SW480 (cell line): ENCODE measurements around the gene FMN1.

Experiments used
- DNase-seq: peaks from one replicate; pipeline ENCODE4 v3.0.0-alpha.2; 2016; ENCODE audit warnings: low spot score

FMN1 gene

GRCh38 chr15:32884146-32884545, 310.4 kb downstream of the FMN1 start:
- no peak for DNase-seq

- DNase-seq = no peak
Observed at GRCh38 chr15:32882955-32883354, 311.6 kb downstream of the FMN1 start.

DNA sequence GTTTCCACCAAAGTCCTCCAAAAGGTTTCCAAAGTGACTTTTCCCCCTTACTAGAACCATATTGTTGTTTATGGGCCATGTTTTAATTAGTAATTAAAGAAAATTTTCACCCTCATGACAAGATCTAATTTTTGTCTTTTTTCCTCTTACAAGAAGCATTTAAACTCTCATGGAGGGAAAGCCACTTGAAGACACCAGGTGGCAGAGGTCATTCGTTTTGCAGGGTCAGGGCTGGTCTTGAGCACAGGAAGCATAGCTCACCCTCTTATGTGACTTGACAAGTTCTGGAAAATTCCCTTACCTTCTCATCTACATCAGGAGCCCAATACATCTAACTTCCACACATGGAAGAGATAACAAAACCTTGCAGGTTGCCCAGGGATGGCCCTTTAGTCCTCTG, 313.0 kb downstream of the FMN1 start:
- DNase-seq = no peak

- DNase-seq = no peak
Observed at GRCh38 chr15:32880642-32881041, 313.9 kb downstream of the FMN1 start.

- DNase-seq = no peak
Observed at GRCh38 chr15:32879980-32880379, 314.5 kb downstream of the FMN1 start.

- no peak for DNase-seq
Observed at GRCh38 chr15:32878869-32879805, 315.4 kb downstream of the FMN1 start.

- no peak for DNase-seq
Observed at GRCh38 chr15:32878342-32878741, 316.2 kb downstream of the FMN1 start.

DNA sequence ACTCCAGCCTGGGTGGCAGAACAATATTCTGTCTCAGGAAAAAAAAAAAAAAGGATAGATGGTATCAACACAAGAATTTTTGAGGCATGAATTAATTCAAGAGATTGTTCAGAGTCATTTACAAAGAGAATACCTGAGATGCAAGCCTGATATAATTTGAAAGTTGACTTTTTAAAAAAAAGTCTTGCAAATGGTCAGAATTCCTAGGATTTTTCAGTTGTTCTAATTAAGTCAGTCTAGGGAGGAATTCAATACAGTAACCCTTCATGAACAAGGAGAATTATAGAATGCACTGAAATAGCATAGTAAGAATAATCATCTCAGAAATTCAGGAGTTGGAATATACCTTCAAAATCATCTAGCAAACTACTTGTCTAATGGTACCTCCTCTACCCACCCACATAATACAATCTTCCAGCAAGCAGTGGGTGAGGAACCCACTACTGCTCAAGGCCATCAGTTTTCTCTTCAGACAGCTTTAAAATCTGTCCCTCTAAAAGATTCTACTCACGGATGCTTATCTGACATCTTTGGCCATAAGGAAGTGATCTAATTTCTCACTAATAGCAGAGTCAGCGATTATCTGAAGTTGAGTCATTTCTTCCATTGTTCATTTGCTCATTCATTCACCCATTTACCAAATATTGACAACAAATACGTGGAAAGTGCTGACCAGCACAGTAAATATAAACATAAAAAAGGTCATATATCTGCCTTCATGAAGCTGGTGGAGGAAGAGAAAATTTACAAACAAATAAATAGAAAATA, 317.1 kb downstream of the FMN1 start:
- DNase-seq = no peak

- DNase-seq = no peak
Observed at GRCh38 chr15:32873284-32874114, 321.0 kb downstream of the FMN1 start.

DNA sequence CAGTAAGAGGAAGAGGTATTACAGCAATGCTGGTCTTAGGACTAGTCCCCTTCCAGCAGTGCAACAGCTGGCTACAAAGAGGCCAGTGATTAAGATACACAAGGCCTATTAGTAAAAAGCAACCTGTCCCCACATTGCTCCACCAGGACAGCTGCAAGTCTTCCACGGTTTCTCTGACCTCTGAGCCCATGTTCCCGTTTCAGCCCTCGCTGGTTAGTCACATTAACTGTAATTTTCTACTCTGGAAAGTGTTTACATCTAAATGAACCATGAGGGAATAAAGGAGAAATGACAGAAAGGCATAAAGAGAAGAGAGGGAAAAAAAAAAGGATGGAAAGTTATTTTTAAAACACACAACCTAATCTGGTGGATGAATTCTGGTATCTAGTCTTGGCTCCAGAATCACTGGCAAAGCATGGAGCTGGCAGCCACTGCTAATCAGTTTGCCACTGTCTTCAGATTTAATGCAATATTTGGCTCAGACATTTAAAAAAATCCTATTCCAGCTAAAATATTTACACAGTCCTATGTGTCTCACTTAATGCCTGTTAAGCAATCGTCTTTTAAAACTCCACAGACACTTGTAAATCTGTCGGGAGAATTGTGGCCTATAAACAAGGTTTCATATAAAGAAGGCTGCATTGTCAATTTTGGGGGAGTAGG, 321.8 kb downstream of the FMN1 start:
- no peak for DNase-seq

DNA sequence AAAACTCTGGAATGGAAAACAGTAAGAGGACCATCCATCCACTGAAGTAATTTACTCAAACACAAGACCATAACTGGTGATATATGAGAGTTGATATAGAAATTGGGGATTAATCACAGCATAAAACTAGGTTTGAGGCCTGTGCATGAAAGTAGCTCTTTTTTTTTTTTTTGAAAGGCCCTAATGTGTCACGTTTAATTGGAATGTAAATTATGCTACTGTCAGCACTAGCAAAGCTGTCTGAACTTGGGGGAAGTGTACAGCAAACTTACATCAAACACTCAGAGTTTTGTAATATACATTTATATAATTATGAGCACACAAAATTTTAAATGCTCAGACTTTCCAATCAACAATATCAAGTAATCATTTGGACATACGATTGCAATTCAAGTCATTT, 322.6 kb downstream of the FMN1 start:
- no peak for DNase-seq

GRCh38 chr15:32870240-32871033, 324.1 kb downstream of the FMN1 start:
- DNase-seq = peak; percentile 47

DNA sequence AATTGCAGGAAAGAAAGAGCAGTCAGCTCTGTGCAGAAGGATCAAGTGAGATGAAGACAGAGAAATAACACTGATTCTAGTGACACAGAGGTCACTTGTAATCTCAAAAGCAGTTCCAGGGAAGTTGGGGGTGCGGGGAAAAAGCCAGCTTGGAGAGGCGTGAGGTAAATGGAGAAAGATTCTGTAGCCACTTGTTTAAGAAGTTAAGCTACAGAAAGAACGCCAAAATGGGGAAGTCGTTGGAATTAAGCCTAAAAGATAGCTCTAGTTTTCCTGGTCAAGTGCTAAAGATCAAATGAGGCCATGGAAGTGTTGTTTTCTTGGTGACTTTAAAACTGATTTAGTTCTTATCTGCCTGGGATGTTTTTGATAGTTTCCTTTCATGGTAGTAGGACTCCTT, 324.7 kb downstream of the FMN1 start:
- DNase-seq = no peak

DNA sequence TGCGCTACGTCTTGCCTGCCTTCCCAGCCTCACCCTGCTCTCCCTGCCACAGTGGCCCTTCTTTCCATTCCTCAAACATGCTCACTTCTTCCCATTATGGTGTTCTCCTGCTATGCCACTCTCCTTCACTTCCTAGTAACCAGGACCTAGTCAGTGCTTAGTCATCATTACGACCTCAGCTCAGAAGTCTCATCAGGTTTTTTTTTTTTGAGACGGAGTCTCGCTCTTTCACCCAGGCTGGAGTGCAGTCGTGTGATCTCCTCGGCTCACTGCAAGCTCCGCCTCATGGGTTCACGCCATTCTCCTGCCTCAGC, 327.2 kb downstream of the FMN1 start:
- DNase-seq = no peak

GRCh38 chr15:32866454-32867312, 327.8 kb downstream of the FMN1 start:
- no peak for DNase-seq

GRCh38 chr15:32864841-32865240, 329.7 kb downstream of the FMN1 start:
- DNase-seq = no peak

GRCh38 chr15:32864051-32864450, 330.5 kb downstream of the FMN1 start:
- no peak for DNase-seq

- no peak for DNase-seq
Observed at GRCh38 chr15:32861761-32862160, 332.8 kb downstream of the FMN1 start.

GRCh38 chr15:32861174-32861573, 333.3 kb downstream of the FMN1 start:
- DNase-seq = no peak

DNA sequence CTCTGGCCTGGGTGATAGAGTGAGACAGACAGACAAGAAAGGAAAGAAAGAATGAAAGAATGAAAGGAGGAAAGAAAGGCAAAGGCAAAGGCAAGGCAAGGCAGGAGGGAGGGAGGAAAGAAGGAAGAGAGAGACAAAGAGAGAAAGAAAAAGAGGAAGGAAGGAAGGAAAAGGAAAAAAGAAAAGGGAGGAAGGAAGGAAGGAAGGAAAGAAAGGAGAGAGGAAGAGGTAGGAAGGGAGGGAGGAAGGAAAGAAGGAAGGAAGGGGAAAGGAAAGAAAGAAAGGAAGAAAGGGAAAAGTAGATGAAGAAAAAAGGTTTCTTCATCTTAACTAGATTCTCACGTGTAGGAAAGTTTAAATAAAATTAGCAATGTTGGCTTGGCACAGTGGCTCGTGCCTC, 334.5 kb downstream of the FMN1 start:
- no peak for DNase-seq
